ENCODE measurements around the gene MANBA. TPM values are rescaled to one million over a fixed set of nuclear protein-coding genes. Genes with fewer than 3 reads are reported as not detected.
"Not testable (repeated sequence)": the region's sequence is repeated elsewhere in the genome, so short reads cannot be mapped to it uniquely, and the experiment has no call there.

The MANBA gene
- total RNA-seq, 1 donor from 2014 or later, result 9.1 TPM

- no peak for DNase-seq (ENCODE audit: low read depth in 2 of 2)
These were observed 35.5 kb downstream of the MANBA start for GRCh38 chr4:102725229-102725628.

GRCh38 chr4:102723511-102723910 lies 37.3 kb downstream of the MANBA start:
- DNase-seq (ENCODE audit: low read depth in 2 of 2), result no peak

- DNase-seq (ENCODE audit: low read depth in 2 of 2), result no peak
These were observed 38.0 kb downstream of the MANBA start for GRCh38 chr4:102722740-102723139.

DNA sequence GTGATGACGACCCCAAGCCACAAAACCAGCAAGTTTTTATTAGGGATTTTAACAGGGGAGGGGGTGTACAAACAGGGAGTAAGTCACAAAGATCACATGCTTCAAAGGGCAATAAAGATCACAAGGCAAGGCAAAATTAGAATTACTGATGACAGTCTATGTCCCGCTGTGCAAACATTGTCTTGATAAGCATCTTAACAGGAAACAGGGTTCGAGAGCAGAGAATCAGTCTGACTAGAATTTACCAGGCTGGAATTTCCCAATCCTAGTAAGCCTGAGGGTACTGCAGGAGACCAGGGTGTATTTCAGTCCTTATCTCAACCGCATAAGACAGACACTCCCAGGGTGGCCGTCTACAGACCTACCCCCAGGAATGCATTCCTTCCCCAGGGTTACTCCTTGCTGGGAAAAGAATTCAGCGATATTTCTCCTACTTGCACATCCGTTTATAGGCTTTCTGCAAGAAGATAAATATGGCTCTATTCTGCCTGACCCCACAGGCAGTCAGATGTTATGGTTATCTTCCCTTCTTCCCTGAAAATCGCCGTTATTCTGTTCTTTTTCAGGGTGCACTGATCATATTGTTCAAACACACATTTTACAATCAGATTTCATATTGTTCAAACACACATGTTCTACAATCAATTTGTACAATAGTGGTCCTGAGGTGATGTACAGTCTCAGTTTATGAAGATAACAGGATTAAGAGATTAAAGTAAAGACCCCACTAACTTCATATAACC lies 41.8 kb downstream of the MANBA start:
- DNase-seq (ENCODE audit: low read depth in 2 of 2), result not testable (repeated sequence)

DNA sequence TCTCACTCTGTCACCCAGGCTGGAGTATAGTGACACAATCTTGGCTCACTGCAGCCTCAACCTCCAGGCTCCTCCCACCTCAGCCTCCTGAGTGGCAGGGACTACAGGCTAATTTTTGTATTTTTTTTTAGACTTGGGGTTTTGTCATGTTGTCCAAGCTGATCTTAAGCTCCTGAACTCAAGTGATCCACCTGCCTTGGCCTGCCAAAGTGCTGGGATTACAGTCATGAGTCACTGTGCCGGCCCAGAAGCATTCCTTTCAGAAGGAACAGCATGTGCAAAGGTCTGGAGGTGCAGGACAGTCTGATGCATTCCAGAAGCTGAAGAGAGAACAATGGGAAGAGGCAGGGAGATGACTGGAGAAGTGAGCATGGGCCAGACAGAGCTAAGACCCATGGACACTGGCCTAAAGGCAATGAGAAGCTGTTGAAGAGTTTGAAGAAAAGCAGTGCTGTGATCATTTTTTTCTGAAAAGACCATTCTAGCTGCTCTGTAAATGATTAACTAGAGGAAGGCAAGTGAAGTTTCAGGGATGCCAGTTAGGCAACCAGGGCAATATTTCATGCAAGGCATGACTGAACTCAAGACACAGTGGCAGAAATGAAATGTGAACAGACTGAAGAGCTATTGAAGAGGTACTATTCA lies 43.2 kb downstream of the MANBA start:
- no peak for DNase-seq (ENCODE audit: low read depth in 2 of 2)

DNA sequence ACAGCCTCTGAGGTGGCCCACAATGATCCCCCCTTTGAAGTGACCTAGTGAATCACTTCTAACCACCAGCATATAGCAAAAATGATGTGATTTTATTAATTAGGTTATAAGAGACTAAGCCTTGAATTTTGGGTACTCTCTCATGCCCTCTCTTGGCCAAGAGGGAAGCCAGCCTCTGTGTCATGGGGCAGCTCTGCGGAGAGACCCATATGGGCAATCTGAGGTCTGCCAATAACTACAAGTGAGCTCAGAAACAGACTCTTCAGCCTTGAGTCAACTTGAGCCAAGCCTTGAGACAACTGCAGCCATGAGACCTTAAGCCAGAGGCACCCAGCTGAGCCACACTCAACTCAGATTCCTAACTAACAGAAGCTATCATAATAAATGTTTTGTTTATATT lies 45.7 kb downstream of the MANBA start:
- DNase-seq (ENCODE audit: low read depth in 2 of 2), result no peak

DNA sequence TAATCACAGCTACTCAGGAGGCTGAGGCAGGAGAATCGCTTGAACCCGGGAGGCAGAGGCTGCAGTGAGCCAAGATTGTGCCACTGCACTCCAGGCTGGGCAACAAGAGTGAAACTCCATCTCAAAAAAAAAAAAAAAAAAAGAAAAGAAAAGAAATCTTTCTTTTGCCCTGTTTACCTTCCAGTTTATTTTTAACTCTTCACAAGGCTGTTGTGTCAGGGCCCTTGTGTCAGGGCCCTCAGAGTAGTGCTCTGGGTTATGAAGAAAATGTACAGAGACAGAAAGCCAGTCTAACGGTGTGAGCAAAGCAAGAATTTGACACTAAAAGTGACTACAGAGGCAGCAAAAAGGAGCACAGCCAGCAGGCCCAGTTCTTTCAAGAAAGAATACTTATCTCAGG lies 47.0 kb downstream of the MANBA start:
- not testable (repeated sequence) for DNase-seq (ENCODE audit: low read depth in 2 of 2)

- peak in 1 of 2 donors; percentile 39 for DNase-seq (ENCODE audit: low read depth in 2 of 2)
These were observed 47.7 kb downstream of the MANBA start for GRCh38 chr4:102713096-102713495.

GRCh38 chr4:102710986-102711385 lies 49.8 kb downstream of the MANBA start:
- no peak for DNase-seq (ENCODE audit: low read depth in 2 of 2)

DNA sequence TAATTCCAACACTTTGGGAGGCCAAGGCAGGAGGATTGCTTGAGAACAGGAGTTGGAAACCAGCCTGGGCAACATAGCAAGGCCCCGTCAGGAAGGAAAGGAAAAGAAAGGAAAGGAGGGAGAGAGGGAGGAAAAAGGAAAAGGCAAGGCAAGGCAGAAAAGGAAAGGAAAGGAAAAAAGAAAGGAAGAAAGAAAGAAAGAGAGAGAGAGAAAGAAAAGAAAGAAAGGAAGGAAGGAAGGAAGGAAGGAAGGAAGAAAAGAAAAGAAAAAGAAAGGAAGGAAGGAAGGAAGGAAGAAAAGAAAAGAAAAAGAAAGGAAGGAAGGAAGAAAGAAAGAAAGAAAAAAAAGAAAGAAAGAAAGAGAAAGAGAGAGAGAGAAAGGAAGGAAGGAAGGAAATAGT lies 51.7 kb downstream of the MANBA start:
- DNase-seq (ENCODE audit: low read depth in 2 of 2), result not testable (repeated sequence)

DNA sequence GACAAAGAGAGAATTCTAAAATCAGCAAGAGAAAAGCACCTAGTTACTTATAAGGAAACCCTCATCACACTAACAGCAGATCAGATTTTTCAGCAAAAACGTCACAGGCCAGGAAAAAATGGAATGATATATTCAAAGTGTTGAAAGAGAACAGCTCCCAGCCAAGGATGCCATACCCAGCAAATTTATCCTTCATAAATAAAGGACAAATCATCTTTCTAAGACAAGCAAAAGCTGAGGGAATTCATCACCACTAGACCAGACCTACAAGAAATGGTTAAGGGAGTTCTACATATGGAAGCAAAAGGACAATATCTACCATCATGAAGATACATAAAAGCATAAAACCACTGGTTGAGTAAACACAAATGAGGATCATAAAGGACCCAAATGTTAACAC lies 53.6 kb downstream of the MANBA start:
- no peak for DNase-seq (ENCODE audit: low read depth in 2 of 2)

DNA sequence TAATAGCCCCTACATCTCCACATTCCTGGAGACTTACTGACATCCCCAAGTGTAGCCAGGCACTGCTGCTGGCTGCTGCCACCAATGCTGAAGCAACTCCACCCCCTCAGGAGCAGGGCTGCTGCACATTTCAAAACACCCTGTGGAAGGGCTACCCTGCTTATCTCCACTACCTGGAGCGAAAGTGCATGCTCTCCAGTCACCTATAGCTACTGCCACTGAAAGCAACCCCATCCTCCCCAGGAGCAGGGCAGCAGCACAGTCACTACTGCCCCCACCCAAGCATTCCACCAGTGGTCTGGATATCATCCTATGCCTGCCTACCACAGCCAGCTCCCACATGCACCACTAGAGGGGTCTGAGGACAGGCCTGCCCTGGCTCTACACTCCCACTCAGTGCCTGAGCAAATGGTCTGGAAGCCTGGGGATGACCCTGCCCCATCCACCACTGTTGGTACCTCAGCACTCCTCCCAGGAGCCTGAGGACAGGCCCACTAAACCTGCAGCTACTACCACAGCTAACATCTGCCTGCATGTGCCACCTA lies 55.3 kb downstream of the MANBA start:
- no peak for DNase-seq (ENCODE audit: low read depth in 2 of 2)

- no peak for DNase-seq (ENCODE audit: low read depth in 2 of 2)
These were observed 64.0 kb downstream of the MANBA start for GRCh38 chr4:102696758-102697157.

DNA sequence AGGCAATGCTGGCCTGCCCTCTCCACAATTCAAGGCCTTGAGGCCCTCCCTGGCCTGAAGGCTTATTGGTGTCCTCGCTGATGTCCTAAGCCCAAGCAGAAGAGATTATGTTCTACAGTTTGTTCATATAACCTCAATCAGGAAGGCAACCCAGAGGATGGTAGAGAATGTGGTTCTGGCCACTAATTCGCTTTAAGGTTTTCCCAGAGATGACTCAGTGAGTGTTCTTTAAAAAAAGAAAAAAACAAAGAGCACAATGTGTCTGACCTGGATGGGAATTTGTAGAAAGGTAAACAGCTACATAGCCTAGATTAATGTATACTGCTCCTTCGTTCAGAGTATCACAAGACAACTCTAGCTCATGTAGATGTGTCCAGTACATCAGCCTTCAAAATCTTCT lies 66.0 kb downstream of the MANBA start:
- DNase-seq (ENCODE audit: low read depth in 2 of 2), result no peak

DNA sequence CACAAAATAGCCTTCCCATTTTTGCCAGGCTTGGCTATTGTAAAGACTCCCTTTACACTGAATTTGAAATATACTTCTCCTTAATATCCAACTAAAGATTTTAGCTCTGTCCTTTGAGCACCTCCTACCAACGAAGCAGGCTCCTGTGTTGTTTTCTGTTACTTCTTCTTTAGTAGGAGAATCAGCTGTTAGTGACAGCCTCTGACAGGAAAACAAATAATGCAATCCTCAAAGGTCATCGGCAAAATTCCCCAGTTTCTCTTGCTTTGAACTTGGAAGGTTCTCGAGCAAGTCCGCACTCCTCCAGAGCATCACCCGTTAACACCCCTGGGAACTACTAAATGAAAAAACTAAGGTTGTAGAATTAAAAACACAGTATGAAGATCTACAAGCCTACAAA lies 66.9 kb downstream of the MANBA start:
- no peak for DNase-seq (ENCODE audit: low read depth in 2 of 2)

DNA sequence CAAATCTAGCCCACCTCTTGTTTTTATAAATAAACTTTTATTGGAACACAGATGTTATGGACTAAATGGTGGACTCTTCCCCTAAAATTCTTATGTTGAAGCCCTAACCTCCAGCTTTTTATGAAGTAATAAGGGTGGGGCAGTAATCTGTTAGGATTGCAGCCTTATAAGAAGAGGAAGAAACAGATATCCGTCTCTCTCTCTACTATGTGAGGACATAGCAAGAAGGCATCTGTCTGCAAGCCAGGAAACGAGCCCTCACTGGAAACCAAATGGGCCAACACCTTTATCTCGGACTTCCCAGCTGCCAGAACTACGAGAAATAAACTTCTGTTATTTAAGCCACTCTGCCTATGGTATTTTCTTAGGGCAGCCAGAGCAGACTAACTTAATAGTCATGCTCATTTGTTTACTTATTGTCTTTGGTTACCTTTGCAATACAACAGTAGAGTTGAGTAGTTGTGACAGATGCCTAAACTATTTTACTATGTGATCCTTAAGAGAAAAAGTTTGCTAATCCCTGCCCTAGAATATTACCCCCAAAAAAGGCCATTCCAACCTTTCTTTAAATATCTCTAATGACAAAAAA lies 67.4 kb downstream of the MANBA start:
- no peak for DNase-seq (ENCODE audit: low read depth in 2 of 2)

DNA sequence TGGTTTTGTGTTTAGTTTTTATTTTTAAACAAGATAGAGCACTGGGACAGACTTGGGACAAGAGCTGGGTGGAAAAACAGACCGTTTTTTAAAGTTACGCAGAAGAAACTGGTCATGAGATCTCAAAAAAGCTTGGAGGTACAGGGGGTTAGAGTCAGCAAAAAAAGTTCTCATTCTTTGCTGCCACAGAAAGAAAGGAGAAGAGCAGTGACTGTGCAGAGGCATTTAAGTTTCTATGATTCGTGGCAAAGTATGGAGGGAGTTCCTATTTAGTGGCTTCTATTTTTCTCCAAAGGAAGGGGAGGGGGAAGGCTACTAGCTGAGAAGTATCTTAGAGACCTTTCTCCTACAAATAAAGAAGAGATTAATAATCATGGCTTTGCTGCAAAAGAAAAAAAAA lies 68.3 kb downstream of the MANBA start:
- no peak for DNase-seq (ENCODE audit: low read depth in 2 of 2)

DNA sequence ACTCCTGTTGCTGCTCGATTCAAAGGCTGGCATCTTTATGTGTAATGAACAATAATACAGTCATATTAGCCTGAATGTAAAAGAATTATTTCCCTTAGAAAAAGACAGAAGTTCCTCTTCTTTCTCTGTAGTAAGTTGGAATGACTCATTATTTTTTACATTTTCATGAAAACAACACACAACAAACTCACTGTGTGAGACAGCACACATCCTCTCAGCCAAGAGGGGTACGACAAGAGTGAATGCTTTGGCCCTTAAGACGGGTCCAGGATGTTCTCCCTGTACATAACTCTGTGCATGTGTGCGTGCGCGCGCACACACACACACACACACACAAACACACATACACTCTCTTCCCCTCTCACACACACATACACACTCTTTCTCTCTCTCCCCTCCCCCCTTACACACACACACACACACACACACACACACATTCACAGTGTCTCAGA lies 72.8 kb downstream of the MANBA start:
- DNase-seq (ENCODE audit: low read depth in 2 of 2), result peak in 1 of 2 donors; percentile 35

DNA sequence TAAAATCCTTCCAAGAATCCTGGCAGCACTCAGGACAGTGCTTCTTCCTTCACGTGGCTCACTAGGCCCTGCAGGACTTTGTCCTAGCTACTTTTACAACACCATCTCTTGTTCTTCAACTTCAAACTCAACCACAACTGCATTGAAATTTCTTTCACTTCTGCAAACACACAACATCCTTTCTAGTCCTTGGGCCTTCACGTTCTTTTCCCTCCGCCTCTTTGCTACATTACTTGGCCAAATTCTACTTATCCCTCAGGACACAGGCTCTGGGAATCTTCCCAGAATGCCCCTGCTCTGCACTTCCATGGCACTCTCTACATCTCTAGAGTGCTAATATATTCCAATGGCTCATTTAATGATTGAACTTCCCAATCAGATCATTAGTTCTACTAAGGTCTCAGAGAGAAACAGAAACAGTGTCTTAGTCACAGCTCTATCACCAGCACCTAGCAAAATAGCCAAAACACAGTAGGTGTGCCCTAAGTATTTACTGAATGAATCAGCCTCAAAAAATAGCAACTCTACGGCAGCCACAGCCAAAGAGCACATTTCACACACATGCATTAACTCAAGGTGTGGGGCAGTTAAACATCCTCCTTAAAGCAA lies 73.3 kb downstream of the MANBA start:
- peak in 1 of 2 donors; percentile 27 for DNase-seq (ENCODE audit: low read depth in 2 of 2)

GRCh38 chr4:102685768-102686167 lies 75.0 kb downstream of the MANBA start:
- DNase-seq (ENCODE audit: low read depth in 2 of 2), result no peak

DNA sequence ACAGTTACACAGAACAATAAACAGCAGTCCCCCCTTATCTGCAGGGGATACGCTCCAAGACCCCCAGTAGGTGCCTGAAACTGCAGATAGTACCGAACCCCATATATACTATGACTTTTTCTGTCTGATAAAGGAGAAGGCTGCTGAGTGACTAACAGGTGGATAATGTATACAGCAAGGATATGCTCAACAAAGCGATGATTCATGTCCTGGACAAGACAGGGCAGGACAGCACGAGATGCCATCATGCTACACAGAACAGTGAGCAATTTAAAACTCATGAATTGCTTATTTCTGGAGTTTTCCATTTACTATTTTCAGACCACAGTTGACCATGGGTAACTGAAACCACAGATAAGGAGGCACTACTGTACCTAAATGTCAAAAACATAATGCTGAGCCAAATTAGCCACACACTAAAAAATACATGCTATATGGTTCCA lies 76.1 kb downstream of the MANBA start:
- peak; percentile 17 to 80 for DNase-seq (ENCODE audit: low read depth in 2 of 2)

All from lung microvascular endothelial cell (primary cell).